Measurements from ENCODE around the gene CENPW. TPM values are rescaled to one million over a fixed set of nuclear protein-coding genes. Genes with fewer than 3 reads are reported as not detected.
A peak's percentile ranks its signal among the peaks of the same experiment; 100 is the strongest.

The CENPW gene
- total and polyA plus RNA-seq, 4 donors, result 0.63 to 10.3 (median 4.4) TPM

DNA sequence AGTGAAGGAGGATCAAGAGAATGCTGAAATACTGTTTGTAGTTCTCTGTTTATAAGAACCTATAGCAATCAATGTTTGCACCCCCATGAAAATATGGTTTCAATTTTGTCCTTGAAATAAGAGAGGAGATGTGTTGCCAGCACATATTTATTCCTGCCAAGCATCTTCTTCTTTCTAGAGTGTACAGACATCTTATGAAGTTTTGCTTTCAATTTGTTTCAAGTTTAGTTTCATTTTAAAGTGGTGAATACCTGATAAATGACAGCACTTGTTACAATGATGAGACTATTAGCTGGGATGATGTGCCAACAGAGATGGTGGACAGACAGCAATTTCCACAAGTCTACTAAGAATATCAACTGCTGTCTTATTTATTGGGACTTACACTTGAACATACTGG is 39.2 kb upstream of the CENPW start:
- H3K27me3 ChIP-seq (ENCODE audit: control insufficient read depth in 3 of 3, insufficient read depth in 3 of 3, low read length in 2 of 3), result no peaks in the 10 kb centered on the region
- no peak overlapping the region for H3K4me3 ChIP-seq
- H3K27ac ChIP-seq (ENCODE audit: low read depth in 1 of 2, low read length in 1 of 2), result no peak overlapping the region
- ATAC-seq (ENCODE audit: insufficient read depth, low FRiP score), result no peak
- no peaks in the 10 kb centered on the region for H3K4me1 ChIP-seq (ENCODE audit: control insufficient read depth in 5 of 5, insufficient read depth in 5 of 5, low read length in 5 of 5)
- H3K36me3 ChIP-seq (ENCODE audit: control insufficient read depth in 4 of 4, insufficient read depth in 4 of 4, low read length in 4 of 4), result no peaks in the 10 kb centered on the region
- peaks cover 0 to 2% (median 0%) of the 10 kb centered on the region in 4 donors for H3K9me3 ChIP-seq (ENCODE audit: control insufficient read depth in 4 of 4, insufficient read depth in 3 of 4, low read length in 3 of 4)
- TF ChIP-seq, protein P1, sequence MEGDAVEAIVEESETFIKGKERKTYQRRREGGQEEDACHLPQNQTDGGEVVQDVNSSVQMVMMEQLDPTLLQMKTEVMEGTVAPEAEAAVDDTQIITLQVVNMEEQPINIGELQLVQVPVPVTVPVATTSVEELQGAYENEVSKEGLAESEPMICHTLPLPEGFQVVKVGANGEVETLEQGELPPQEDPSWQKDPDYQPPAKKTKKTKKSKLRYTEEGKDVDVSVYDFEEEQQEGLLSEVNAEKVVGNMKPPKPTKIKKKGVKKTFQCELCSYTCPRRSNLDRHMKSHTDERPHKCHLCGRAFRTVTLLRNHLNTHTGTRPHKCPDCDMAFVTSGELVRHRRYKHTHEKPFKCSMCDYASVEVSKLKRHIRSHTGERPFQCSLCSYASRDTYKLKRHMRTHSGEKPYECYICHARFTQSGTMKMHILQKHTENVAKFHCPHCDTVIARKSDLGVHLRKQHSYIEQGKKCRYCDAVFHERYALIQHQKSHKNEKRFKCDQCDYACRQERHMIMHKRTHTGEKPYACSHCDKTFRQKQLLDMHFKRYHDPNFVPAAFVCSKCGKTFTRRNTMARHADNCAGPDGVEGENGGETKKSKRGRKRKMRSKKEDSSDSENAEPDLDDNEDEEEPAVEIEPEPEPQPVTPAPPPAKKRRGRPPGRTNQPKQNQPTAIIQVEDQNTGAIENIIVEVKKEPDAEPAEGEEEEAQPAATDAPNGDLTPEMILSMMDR (IDR thresholded peaks at IDR 0.05; ENCODE audit: control extremely low read depth, extremely low read depth), result no peak
- DNase-seq, result no peak
- H3K9ac ChIP-seq (ENCODE audit: insufficient read depth in 1 of 2, low read length in 2 of 2), result no peak overlapping the region

DNA sequence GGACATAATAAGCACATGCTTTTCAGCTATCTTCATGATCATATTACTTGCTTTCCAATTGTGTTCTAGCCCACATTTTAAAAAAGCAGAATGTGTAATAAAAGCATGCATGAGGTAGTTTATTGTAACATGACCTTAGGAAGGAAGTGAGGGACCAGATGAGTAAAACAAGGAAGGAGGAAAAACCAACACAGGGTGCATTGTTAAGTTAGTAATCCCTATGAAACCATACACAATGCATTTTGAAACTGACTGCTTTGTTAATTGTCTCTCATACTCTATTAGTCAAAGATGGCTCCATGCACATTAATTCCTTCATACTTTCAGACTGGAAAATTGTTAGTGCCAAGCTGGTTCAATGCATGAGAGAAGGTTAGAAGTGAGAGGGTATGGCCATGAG is 37.7 kb upstream of the CENPW start:
- H3K4me3 ChIP-seq, result no peak overlapping the region
- TF ChIP-seq, protein P1 (IDR thresholded peaks at IDR 0.05; ENCODE audit: control extremely low read depth, extremely low read depth), result no peak
- no peak overlapping the region for H3K9ac ChIP-seq (ENCODE audit: insufficient read depth in 1 of 2, low read length in 2 of 2)
- no peaks in the 10 kb centered on the region for H3K36me3 ChIP-seq (ENCODE audit: control insufficient read depth in 4 of 4, insufficient read depth in 4 of 4, low read length in 4 of 4)
- no peak for DNase-seq
- no peak overlapping the region for H3K27ac ChIP-seq (ENCODE audit: low read depth in 1 of 2, low read length in 1 of 2)
- no peaks in the 10 kb centered on the region for H3K4me1 ChIP-seq (ENCODE audit: control insufficient read depth in 5 of 5, insufficient read depth in 5 of 5, low read length in 5 of 5)
- H3K27me3 ChIP-seq (ENCODE audit: control insufficient read depth in 3 of 3, insufficient read depth in 3 of 3, low read length in 2 of 3), result no peaks in the 10 kb centered on the region
- ATAC-seq (ENCODE audit: insufficient read depth, low FRiP score), result no peak
- H3K9me3 ChIP-seq (ENCODE audit: control insufficient read depth in 4 of 4, insufficient read depth in 3 of 4, low read length in 3 of 4), result no peaks in the 10 kb centered on the region

DNA sequence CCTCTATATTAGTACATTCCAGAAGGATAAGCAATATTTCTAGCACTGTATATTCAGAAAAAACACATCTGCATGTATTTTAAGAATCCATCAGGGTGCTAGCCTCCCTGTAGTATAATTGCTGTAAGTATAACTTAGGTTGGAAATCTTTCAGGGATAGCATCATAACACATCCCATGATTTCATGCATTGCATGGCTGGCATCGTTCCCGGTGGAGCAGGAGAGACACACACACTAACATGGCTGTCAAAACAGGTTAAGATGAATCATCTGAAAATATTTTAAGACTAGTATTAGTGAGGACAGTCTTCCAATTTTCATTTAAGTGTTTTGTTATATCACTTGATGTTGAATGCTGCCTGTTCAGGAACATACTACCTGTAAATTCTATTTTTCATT is 32.1 kb upstream of the CENPW start:
- Histone ChIP-seq H3K9ac (ENCODE audit: insufficient read depth in 1 of 2, low read length in 2 of 2) (no peak overlapping the region), H3K27me3 (ENCODE audit: control insufficient read depth in 3 of 3, insufficient read depth in 3 of 3, low read length in 2 of 3) (no peaks in the 10 kb centered on the region), H3K9me3 (ENCODE audit: control insufficient read depth in 4 of 4, insufficient read depth in 3 of 4, low read length in 3 of 4) (no peaks in the 10 kb centered on the region), H3K4me1 (ENCODE audit: control insufficient read depth in 5 of 5, insufficient read depth in 5 of 5, low read length in 5 of 5) (no peaks in the 10 kb centered on the region), H3K36me3 (ENCODE audit: control insufficient read depth in 4 of 4, insufficient read depth in 4 of 4, low read length in 4 of 4) (no peaks in the 10 kb centered on the region), H3K27ac (ENCODE audit: low read depth in 1 of 2, low read length in 1 of 2) (no peak overlapping the region), H3K4me3 (no peak overlapping the region)
- WGBS, 2 donors, result 78 to 81% methylated on average over 2 of the region's 2 CpGs
- TF ChIP-seq, protein P1 (IDR thresholded peaks at IDR 0.05; ENCODE audit: control extremely low read depth, extremely low read depth), result no peak
- ATAC-seq (ENCODE audit: insufficient read depth, low FRiP score) (no peak), DNase-seq (peak; percentile 26 to 41 (median 40))

GRCh38 chr6:126308362-126308761 is 31.6 kb upstream of the CENPW start:
- DNase-seq, result peak in 2 of 3 donors; percentile 55 to 70
- WGBS, 2 donors, result 74 to 79% methylated on average over 3 of the region's 3 CpGs
- no peak for ATAC-seq (ENCODE audit: insufficient read depth, low FRiP score)
- Histone ChIP-seq H3K9me3 (ENCODE audit: control insufficient read depth in 4 of 4, insufficient read depth in 3 of 4, low read length in 3 of 4) (no peaks in the 10 kb centered on the region), H3K9ac (ENCODE audit: insufficient read depth in 1 of 2, low read length in 2 of 2) (no peak overlapping the region), H3K36me3 (ENCODE audit: control insufficient read depth in 4 of 4, insufficient read depth in 4 of 4, low read length in 4 of 4) (no peaks in the 10 kb centered on the region), H3K27me3 (ENCODE audit: control insufficient read depth in 3 of 3, insufficient read depth in 3 of 3, low read length in 2 of 3) (no peaks in the 10 kb centered on the region), H3K27ac (ENCODE audit: low read depth in 1 of 2, low read length in 1 of 2) (no peak overlapping the region), H3K4me3 (no peak overlapping the region), H3K4me1 (ENCODE audit: control insufficient read depth in 5 of 5, insufficient read depth in 5 of 5, low read length in 5 of 5) (no peaks in the 10 kb centered on the region)
- TF ChIP-seq, protein P1 (IDR thresholded peaks at IDR 0.05; ENCODE audit: control extremely low read depth, extremely low read depth), result no peak

Measured in lung (tissue), 12 donors.